MM.1S (cell line): ENCODE results near the gene SPOCK1.

Source experiments
- DNase-seq: peaks from one replicate; pipeline ENCODE4 v3.0.0-alpha.2; 2015
- H2AFZ ChIP-seq: fragments of 300-600 bp; sonication (generic); 2 replicates; pipeline ENCODE4 v1.6.0; 2016; ENCODE audit warnings: antibody characterized with exemption, low read length
- H3F3A ChIP-seq: fragments of 300-600 bp; sonication (generic); 2 replicates; pipeline ENCODE4 v1.6.1; 2016; ENCODE audit warnings: mild to moderate bottlenecking, antibody characterized with exemption, low read length, moderate library complexity, mixed read lengths; ENCODE audit not compliant: insufficient read depth
- H3K27ac ChIP-seq: fragments of 300-600 bp; sonication (generic); 2 replicates; pipeline ENCODE4 v1.5.1; 2016; ENCODE audit warnings: mild to moderate bottlenecking, low read length
- H3K27me3 ChIP-seq: fragments of 300-600 bp; sonication (generic); replicated peaks from 2 replicates; pipeline ENCODE4 v1.6.0; 2016; ENCODE audit warnings: low read length; ENCODE audit not compliant: insufficient read depth
- H3K36me3 ChIP-seq: fragments of 300-600 bp; sonication (generic); replicated peaks from 2 replicates; pipeline ENCODE4 v1.6.1; 2016; ENCODE audit warnings: mild to moderate bottlenecking, low read length, mixed read lengths; ENCODE audit not compliant: insufficient read depth
- H3K4me1 ChIP-seq: fragments of 300-600 bp; sonication (generic); 2 replicates; pipeline ENCODE4 v1.6.1; 2016; ENCODE audit warnings: low read length, mixed read lengths
- H3K4me2 ChIP-seq: fragments of 300-600 bp; sonication (generic); 2 replicates; pipeline ENCODE4 v1.6.0; 2016; ENCODE audit warnings: low read depth, low read length
- H3K4me3 ChIP-seq: fragments of 300-600 bp; sonication (generic); 2 replicates; pipeline ENCODE4 v1.5.1; 2016; ENCODE audit warnings: low read length, mixed read lengths
- H3K79me2 ChIP-seq: fragments of 300-600 bp; sonication (generic); 2 replicates; pipeline ENCODE4 v1.6.1; 2016; ENCODE audit warnings: mixed run types, low read length, mixed read lengths
- H3K9ac ChIP-seq: fragments of 300-600 bp; sonication (generic); 2 replicates; pipeline ENCODE4 v1.6.1; 2016; ENCODE audit warnings: low read length, mixed read lengths
- H3K9me2 ChIP-seq: fragments of 300-600 bp; sonication (generic); replicated peaks from 2 replicates; pipeline ENCODE4 v1.6.1; 2016; ENCODE audit warnings: mild to moderate bottlenecking, low read length, mixed read lengths; ENCODE audit not compliant: insufficient read depth
- H3K9me3 ChIP-seq: fragments of 300-600 bp; sonication (generic); replicated peaks from 2 replicates; pipeline ENCODE4 v1.6.1; 2016; ENCODE audit warnings: mild to moderate bottlenecking, low read length, mixed read lengths; ENCODE audit not compliant: insufficient read depth
- H4K20me1 ChIP-seq: fragments of 300-600 bp; sonication (generic); 2 replicates; pipeline ENCODE4 v1.6.1; 2016; ENCODE audit warnings: mild to moderate bottlenecking, low read length, moderate library complexity, mixed read lengths; ENCODE audit not compliant: insufficient read depth
- EZH2 ChIP-seq: fragments of 300-600 bp; sonication (generic); optimal IDR thresholded peaks from 2 replicates; pipeline ENCODE3; 2017; ENCODE audit warnings: low read depth, mild to moderate bottlenecking, antibody characterized with exemption, low read length, mixed read lengths
- EZH2phosphoT487 ChIP-seq: fragments of 300-600 bp; sonication (generic); IDR thresholded peaks from 2 replicates; pipeline ENCODE4 v1.6.1; 2018; ENCODE audit warnings: antibody characterized with exemption, low read length
- TF ChIP-seq, protein P1 (sequence below): fragments of 300-600 bp; sonication (generic); IDR thresholded peaks from 2 replicates; pipeline ENCODE4 v1.5.1; 2016; ENCODE audit warnings: antibody characterized with exemption, low read length, mixed read lengths

SPOCK1 gene

DNA sequence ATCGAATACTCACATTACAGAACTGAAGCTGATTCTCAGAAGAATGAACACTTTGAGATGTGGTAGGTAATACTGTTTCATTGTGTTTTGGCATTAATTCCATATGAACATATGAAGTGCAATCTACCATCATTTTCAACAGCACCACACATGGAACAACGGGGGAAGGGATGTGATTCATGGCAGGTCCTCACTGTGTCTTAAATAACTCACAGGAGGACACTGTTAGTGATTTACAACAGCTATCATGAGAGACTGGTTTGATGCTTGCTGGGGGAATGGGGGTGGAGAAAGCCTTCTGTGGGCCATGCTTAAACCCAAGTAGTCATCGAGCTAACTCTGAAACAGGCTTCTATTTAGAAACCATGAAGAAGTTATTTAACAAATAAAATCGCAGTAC is 232.9 kb downstream of the SPOCK1 start:
- no peak overlapping the region for H3K4me2 ChIP-seq
- H2AFZ ChIP-seq = no peak overlapping the region
- H3K36me3 ChIP-seq = no peaks in the 10 kb centered on the region
- no peaks in the 10 kb centered on the region for H3F3A ChIP-seq
- H3K4me3 ChIP-seq = no peak overlapping the region
- H3K9me2 ChIP-seq = no peaks in the 10 kb centered on the region
- no peaks in the 10 kb centered on the region for H3K79me2 ChIP-seq
- H3K9me3 ChIP-seq = no peaks in the 10 kb centered on the region
- no peaks in the 10 kb centered on the region for H4K20me1 ChIP-seq
- TF ChIP-seq, protein P1, sequence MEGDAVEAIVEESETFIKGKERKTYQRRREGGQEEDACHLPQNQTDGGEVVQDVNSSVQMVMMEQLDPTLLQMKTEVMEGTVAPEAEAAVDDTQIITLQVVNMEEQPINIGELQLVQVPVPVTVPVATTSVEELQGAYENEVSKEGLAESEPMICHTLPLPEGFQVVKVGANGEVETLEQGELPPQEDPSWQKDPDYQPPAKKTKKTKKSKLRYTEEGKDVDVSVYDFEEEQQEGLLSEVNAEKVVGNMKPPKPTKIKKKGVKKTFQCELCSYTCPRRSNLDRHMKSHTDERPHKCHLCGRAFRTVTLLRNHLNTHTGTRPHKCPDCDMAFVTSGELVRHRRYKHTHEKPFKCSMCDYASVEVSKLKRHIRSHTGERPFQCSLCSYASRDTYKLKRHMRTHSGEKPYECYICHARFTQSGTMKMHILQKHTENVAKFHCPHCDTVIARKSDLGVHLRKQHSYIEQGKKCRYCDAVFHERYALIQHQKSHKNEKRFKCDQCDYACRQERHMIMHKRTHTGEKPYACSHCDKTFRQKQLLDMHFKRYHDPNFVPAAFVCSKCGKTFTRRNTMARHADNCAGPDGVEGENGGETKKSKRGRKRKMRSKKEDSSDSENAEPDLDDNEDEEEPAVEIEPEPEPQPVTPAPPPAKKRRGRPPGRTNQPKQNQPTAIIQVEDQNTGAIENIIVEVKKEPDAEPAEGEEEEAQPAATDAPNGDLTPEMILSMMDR = no peak
- TF ChIP-seq EZH2phosphoT487 (no peak), EZH2 (no peak)
- no peak overlapping the region for H3K9ac ChIP-seq
- DNase-seq = no peak
- no peak overlapping the region for H3K27ac ChIP-seq
- no peaks in the 10 kb centered on the region for H3K4me1 ChIP-seq
- no peaks in the 10 kb centered on the region for H3K27me3 ChIP-seq

DNA sequence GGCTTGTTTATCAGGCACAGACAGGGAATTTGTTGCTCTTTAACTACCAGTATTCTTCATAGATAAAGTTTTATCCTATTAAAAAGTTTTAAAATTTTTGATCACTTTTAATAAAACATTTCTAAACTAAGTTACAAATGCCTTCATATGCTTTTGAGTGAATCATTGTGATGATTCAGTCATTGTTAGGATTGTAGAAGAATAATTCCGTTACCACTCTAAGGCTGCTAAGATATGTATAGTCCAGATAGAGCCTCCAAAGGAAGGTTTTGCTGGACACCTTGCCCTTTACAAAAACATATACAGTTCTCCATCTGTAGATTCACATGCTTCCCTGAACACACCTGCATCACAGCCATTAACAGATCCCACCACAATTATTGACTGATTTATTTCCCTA is 233.7 kb downstream of the SPOCK1 start:
- H3K4me1 ChIP-seq = no peaks in the 10 kb centered on the region
- H3K4me3 ChIP-seq = no peak overlapping the region
- H3K9me2 ChIP-seq = no peaks in the 10 kb centered on the region
- TF ChIP-seq EZH2 = no peak
- no peak overlapping the region for H3K4me2 ChIP-seq
- no peak overlapping the region for H3K9ac ChIP-seq
- H3K36me3 ChIP-seq = no peaks in the 10 kb centered on the region
- H3K27ac ChIP-seq = no peak overlapping the region
- no peak overlapping the region for H2AFZ ChIP-seq
- H3K9me3 ChIP-seq = no peaks in the 10 kb centered on the region
- no peaks in the 10 kb centered on the region for H3K27me3 ChIP-seq
- no peaks in the 10 kb centered on the region for H3K79me2 ChIP-seq
- DNase-seq = no peak
- no peaks in the 10 kb centered on the region for H3F3A ChIP-seq
- no peaks in the 10 kb centered on the region for H4K20me1 ChIP-seq

DNA sequence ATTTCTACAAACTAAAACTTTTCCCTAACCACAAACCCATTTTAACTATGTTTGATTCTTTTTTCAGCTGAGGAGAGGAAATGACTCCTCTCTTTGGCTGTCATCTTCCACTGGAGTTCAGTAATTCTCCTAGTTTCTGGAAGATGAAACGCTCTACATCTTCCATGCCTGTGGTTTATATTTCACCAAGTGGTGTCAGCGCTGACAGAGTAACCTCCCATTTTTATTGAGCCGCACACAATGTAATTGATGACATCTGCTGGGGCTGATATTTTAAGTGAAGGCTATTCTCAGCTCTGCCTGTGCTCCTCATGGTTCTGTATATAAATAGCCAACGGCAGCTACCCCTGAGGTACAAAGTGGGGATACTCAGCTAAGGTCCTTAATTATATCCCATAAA is 234.6 kb downstream of the SPOCK1 start:
- TF ChIP-seq EZH2phosphoT487 (no peak), EZH2 (no peak)
- TF ChIP-seq, protein P1 = no peak
- no peaks in the 10 kb centered on the region for H3K9me2 ChIP-seq
- H3K9ac ChIP-seq = no peak overlapping the region
- H3K4me3 ChIP-seq = no peak overlapping the region
- no peak overlapping the region for H3K27ac ChIP-seq
- no peak overlapping the region for H2AFZ ChIP-seq
- H4K20me1 ChIP-seq = no peaks in the 10 kb centered on the region
- H3K79me2 ChIP-seq = no peaks in the 10 kb centered on the region
- no peak overlapping the region for H3K4me2 ChIP-seq
- H3F3A ChIP-seq = no peaks in the 10 kb centered on the region
- H3K9me3 ChIP-seq = no peaks in the 10 kb centered on the region
- no peaks in the 10 kb centered on the region for H3K27me3 ChIP-seq
- no peaks in the 10 kb centered on the region for H3K4me1 ChIP-seq
- no peaks in the 10 kb centered on the region for H3K36me3 ChIP-seq
- no peak for DNase-seq

DNA sequence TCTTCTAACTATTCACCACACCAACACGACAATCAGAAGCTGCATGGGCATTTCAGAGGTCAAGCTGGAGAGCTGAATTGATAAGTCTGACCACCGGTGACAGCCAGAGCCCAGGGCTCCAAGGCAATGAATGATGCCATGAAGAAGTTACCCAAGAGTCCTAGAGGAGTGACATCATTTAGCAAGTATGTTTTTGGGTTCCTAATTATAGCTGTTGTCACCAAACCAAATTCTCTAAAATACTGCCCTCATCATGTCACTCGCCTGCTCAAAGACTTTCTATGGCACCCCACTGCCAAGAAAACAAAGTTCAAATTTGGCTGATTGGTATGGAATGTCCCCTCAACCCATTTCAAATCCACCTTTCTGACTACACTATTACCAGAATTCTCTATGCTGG is 235.1 kb downstream of the SPOCK1 start:
- DNase-seq = no peak

More for the DNA sequence above, 235.1 kb downstream of the SPOCK1 start:
- Histone ChIP-seq H3K4me1 (no peaks in the 10 kb centered on the region), H3F3A (no peaks in the 10 kb centered on the region), H3K4me3 (no peak overlapping the region), H3K9me3 (no peaks in the 10 kb centered on the region), H3K4me2 (no peak overlapping the region), H3K79me2 (no peaks in the 10 kb centered on the region), H4K20me1 (no peaks in the 10 kb centered on the region), H2AFZ (no peak overlapping the region), H3K9ac (no peak overlapping the region), H3K36me3 (no peaks in the 10 kb centered on the region), H3K9me2 (no peaks in the 10 kb centered on the region), H3K27me3 (no peaks in the 10 kb centered on the region), H3K27ac (no peak overlapping the region)
- TF ChIP-seq, protein P1 = no peak
- no peak for TF ChIP-seq EZH2phosphoT487
- TF ChIP-seq EZH2 = no peak
